A549 (cell line): ENCODE results near the gene ARHGAP32.

ENCODE experiments used
- CBX2 ChIP-seq: fragments of 200-600 bp; sonication (generic); IDR thresholded peaks from 2 replicates; pipeline ENCODE4 v1.6.1; 2016; ENCODE audit warnings: low read depth, mild to moderate bottlenecking, borderline replicate concordance
- CHD4 ChIP-seq: fragments of 200-600 bp; sonication (generic); IDR thresholded peaks from 2 replicates; pipeline ENCODE4 v1.6.1; 2016; ENCODE audit warnings: antibody characterized with exemption, mild to moderate bottlenecking, borderline replicate concordance
- EP300 ChIP-seq, 2 experiments: fragments of >200 bp; sonication (Bioruptor Twin); formaldehyde crosslinking; IDR thresholded peaks; 2 replicates in 1 of 2; 3 replicates in 1 of 2; pipeline ENCODE4 v1.6.1; 2016 to 2017
- HDAC2 ChIP-seq: fragments of 200-600 bp; sonication (generic); IDR thresholded peaks from 2 replicates; pipeline ENCODE4 v1.6.1; 2016
- JUN ChIP-seq, 2 experiments: fragments of >200 bp; sonication (Bioruptor Twin); formaldehyde crosslinking; IDR thresholded peaks; 2 replicates in 1 of 2; 3 replicates in 1 of 2; pipeline ENCODE4 v1.6.1; 2016 to 2017
- MAZ ChIP-seq: fragments of 150-350 bp; IDR thresholded peaks from 2 replicates; pipeline ENCODE4 v1.6.1; 2014; ENCODE audit warnings: antibody characterized with exemption, low read depth, low read length, borderline replicate concordance
- NFE2L2 ChIP-seq: fragments of 150-350 bp; conservative IDR thresholded peaks from 2 replicates; pipeline ENCODE4 v1.6.1; 2014; ENCODE audit warnings: low read length
- POLR2A ChIP-seq: IDR thresholded peaks from 2 replicates; pipeline ENCODE4 v1.6.1; 2012; ENCODE audit warnings: mild to moderate bottlenecking, low read length
- ZFP36 ChIP-seq: fragments of 450-650 bp; IDR thresholded peaks from 2 replicates; pipeline ENCODE4 v1.6.1; 2014; ENCODE audit warnings: borderline replicate concordance; ENCODE audit not compliant: partially characterized antibody
- TF ChIP-seq, protein P1 (sequence below): fragments of >200 bp; sonication (Bioruptor Twin); formaldehyde crosslinking; IDR thresholded peaks from 3 replicates; pipeline ENCODE4 v1.5.1; 2016
- TF ChIP-seq, protein P2 (sequence below): fragments of 150-350 bp; IDR thresholded peaks from 2 replicates; pipeline ENCODE4 v1.6.1; 2014; ENCODE audit warnings: low read depth, mild to moderate bottlenecking, low read length
- TF ChIP-seq, protein P3 (sequence below): IDR thresholded peaks from 2 replicates; pipeline ENCODE4 v1.6.1; 2012
- TF ChIP-seq, protein P4 (sequence below): fragments of 450-650 bp; IDR thresholded peaks from 2 replicates; pipeline ENCODE4 v1.6.1; 2014; ENCODE audit warnings: antibody characterized with exemption

DNA sequence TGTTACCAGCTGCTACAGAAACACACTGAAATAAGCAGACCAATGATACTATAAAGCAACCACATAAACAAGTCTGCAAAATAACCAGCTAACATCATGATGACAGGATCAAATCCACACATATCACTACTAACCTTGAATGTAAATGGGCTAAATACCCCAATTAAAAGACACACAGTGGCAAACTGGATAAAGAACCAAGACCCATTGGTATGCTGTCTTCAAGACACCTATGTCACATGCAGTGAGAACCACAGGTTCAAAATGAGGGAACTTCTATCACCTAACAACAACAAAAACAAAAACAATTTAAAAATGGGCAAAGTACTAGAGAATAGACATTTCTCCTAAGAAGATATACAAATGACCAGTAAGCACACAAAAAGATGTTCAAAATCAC lies 89.9 kb downstream of the ARHGAP32 start:
- TF ChIP-seq, protein P1, sequence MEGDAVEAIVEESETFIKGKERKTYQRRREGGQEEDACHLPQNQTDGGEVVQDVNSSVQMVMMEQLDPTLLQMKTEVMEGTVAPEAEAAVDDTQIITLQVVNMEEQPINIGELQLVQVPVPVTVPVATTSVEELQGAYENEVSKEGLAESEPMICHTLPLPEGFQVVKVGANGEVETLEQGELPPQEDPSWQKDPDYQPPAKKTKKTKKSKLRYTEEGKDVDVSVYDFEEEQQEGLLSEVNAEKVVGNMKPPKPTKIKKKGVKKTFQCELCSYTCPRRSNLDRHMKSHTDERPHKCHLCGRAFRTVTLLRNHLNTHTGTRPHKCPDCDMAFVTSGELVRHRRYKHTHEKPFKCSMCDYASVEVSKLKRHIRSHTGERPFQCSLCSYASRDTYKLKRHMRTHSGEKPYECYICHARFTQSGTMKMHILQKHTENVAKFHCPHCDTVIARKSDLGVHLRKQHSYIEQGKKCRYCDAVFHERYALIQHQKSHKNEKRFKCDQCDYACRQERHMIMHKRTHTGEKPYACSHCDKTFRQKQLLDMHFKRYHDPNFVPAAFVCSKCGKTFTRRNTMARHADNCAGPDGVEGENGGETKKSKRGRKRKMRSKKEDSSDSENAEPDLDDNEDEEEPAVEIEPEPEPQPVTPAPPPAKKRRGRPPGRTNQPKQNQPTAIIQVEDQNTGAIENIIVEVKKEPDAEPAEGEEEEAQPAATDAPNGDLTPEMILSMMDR = no peak
- TF ChIP-seq POLR2A (no peak), ZFP36 (no peak), HDAC2 (no peak), EP300 (IDR thresholded peaks at IDR 0.05) (no peak), JUN (IDR thresholded peaks at IDR 0.05) (no peak), CHD4 (no peak), NFE2L2 (no peak), CBX2 (no peak), MAZ (no peak)
- TF ChIP-seq, protein P2, sequence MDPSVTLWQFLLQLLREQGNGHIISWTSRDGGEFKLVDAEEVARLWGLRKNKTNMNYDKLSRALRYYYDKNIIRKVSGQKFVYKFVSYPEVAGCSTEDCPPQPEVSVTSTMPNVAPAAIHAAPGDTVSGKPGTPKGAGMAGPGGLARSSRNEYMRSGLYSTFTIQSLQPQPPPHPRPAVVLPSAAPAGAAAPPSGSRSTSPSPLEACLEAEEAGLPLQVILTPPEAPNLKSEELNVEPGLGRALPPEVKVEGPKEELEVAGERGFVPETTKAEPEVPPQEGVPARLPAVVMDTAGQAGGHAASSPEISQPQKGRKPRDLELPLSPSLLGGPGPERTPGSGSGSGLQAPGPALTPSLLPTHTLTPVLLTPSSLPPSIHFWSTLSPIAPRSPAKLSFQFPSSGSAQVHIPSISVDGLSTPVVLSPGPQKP = no peak
- TF ChIP-seq, protein P3, sequence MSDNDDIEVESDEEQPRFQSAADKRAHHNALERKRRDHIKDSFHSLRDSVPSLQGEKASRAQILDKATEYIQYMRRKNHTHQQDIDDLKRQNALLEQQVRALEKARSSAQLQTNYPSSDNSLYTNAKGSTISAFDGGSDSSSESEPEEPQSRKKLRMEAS = no peak
- TF ChIP-seq, protein P4, sequence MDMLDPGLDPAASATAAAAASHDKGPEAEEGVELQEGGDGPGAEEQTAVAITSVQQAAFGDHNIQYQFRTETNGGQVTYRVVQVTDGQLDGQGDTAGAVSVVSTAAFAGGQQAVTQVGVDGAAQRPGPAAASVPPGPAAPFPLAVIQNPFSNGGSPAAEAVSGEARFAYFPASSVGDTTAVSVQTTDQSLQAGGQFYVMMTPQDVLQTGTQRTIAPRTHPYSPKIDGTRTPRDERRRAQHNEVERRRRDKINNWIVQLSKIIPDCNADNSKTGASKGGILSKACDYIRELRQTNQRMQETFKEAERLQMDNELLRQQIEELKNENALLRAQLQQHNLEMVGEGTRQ = no peak
